ENCODE measurements around the gene FOXK1.

DNA sequence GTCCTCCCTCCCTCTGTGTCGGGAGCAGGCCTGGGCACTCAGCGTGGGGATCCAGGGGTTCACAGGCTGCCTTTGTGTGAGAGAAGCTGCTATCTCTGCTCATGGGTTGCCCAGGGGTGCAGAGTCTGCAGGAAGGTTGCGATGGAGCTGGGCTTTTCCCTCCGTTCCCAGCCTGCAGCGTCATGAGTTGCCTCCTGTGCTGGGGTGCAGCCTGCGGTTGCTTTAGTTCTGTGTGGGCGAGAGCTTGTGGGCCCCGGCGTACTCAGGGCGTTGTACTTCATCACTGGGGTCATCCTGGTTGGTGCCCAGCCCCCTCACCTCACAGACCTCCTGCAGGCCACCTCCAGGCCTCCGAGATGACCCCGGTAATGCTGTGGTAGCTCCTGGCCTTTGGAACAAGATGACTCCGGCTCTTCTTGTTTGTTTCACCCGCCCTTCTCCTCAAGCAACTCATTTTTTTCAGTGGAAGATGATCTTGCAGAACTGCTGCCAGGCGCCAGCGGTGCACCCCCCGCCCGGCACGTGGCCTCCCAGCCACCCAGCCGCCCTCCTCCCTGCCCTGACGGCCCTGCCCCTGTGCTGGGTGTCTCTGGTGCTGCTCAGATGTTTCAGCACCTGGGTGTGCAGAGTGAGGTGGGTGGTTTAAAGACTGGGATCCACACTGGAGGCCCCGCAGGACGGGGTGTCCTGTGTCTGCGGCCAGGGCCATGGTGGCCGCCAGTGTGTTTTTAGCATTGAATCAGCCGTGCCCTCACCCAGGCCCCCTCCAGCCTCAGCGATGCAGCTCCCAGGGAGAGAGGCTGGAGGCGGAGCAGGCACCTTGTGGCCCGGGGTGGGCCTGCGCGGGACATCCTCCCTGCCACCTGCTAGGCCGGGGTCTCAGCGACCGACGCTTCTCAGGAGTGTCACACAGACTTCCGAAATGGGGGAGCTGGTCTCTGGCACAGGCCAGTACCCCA lies 100.5 kb downstream of the FOXK1 start:
- TF ChIP-seq, protein P1, sequence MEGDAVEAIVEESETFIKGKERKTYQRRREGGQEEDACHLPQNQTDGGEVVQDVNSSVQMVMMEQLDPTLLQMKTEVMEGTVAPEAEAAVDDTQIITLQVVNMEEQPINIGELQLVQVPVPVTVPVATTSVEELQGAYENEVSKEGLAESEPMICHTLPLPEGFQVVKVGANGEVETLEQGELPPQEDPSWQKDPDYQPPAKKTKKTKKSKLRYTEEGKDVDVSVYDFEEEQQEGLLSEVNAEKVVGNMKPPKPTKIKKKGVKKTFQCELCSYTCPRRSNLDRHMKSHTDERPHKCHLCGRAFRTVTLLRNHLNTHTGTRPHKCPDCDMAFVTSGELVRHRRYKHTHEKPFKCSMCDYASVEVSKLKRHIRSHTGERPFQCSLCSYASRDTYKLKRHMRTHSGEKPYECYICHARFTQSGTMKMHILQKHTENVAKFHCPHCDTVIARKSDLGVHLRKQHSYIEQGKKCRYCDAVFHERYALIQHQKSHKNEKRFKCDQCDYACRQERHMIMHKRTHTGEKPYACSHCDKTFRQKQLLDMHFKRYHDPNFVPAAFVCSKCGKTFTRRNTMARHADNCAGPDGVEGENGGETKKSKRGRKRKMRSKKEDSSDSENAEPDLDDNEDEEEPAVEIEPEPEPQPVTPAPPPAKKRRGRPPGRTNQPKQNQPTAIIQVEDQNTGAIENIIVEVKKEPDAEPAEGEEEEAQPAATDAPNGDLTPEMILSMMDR (IDR thresholded peaks at IDR 0.05; ENCODE audit: insufficient read depth, low read length): no peak
- TF ChIP-seq POLR2AphosphoS5 (IDR thresholded peaks at IDR 0.05; ENCODE audit: low read depth): no peak
- TF ChIP-seq, protein P2, sequence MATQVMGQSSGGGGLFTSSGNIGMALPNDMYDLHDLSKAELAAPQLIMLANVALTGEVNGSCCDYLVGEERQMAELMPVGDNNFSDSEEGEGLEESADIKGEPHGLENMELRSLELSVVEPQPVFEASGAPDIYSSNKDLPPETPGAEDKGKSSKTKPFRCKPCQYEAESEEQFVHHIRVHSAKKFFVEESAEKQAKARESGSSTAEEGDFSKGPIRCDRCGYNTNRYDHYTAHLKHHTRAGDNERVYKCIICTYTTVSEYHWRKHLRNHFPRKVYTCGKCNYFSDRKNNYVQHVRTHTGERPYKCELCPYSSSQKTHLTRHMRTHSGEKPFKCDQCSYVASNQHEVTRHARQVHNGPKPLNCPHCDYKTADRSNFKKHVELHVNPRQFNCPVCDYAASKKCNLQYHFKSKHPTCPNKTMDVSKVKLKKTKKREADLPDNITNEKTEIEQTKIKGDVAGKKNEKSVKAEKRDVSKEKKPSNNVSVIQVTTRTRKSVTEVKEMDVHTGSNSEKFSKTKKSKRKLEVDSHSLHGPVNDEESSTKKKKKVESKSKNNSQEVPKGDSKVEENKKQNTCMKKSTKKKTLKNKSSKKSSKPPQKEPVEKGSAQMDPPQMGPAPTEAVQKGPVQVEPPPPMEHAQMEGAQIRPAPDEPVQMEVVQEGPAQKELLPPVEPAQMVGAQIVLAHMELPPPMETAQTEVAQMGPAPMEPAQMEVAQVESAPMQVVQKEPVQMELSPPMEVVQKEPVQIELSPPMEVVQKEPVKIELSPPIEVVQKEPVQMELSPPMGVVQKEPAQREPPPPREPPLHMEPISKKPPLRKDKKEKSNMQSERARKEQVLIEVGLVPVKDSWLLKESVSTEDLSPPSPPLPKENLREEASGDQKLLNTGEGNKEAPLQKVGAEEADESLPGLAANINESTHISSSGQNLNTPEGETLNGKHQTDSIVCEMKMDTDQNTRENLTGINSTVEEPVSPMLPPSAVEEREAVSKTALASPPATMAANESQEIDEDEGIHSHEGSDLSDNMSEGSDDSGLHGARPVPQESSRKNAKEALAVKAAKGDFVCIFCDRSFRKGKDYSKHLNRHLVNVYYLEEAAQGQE (IDR thresholded peaks at IDR 0.05; ENCODE audit: insufficient replicate concordance, low read depth): no peak
